GM12878 (cell line): ENCODE data around the gene PPARA. TPM values are rescaled to one million over a fixed set of nuclear protein-coding genes. Genes with fewer than 3 reads are reported as not detected.

Source experiments
- ATAC-seq: fragments of 200-7000 bp; cut with Tn5 transposase; 3 replicates; pipeline ENCODE4 v1.9.1; 2020; ENCODE audit warnings: mild to moderate bottlenecking, moderate library complexity
- BruUV-seq: library from RNA; stranded (reverse); fragments of 400-500 nt; replicated peaks from 2 replicates; lab custom pipeline; 2021; lab: Mats Ljungman, UMichigan
- CTCF ChIA-PET: fragments of 300-600 bp; sonication (Branson Sonifier 250); formaldehyde crosslinking; extraction: SDS; loops from one replicate; lab custom pipeline; 2021; ENCODE audit warnings: inconsistent platforms; lab: Yijun Ruan, JAX
- POLR2A ChIA-PET: fragments of 350-600 bp; formaldehyde crosslinking; extraction: SDS; loops from one replicate; lab custom pipeline; 2021; ENCODE audit warnings: inconsistent platforms; lab: Charles Lee
- RAD21 ChIA-PET: fragments of 300-600 bp; sonication (Branson Sonifier 250); formaldehyde crosslinking; loops from one replicate; lab custom pipeline; 2023; ENCODE audit warnings: antibody characterized with exemption; ENCODE audit not compliant: unreplicated experiment; lab: Charles Lee
- SMC1A ChIA-PET: fragments of 300-600 bp; sonication (Branson Sonifier 250); formaldehyde crosslinking; loops from one replicate; lab custom pipeline; 2023; ENCODE audit not compliant: unreplicated experiment, uncharacterized antibody; lab: Charles Lee
- DNase-seq: peaks from one replicate; pipeline ENCODE4 v3.0.0-alpha.2; 2011; ENCODE audit warnings: low read depth, low spot score
- FAIRE-seq: peaks from 3 replicates; lab custom pipeline; 2011; peaks lifted over from hg19 to GRCh38; lab: Jason Lieb, UNC
- H2AFZ ChIP-seq: 2 replicates; pipeline ENCODE4 v1.6.0; 2011; ENCODE audit warnings: low read depth, low read length, control low read depth; ENCODE audit not compliant: control insufficient read depth
- H3K27ac ChIP-seq: 2 replicates; pipeline ENCODE4 v1.5.1; 2011; ENCODE audit warnings: control low read depth; ENCODE audit not compliant: control insufficient read depth, insufficient read depth
- H3K27me3 ChIP-seq, 2 experiments: replicated peaks in 1 of 2; 2 replicates each; pipeline versions ENCODE4 v1.6.0 to v1.6.1; 2011; ENCODE audit warnings: low read length in 1 of 2; ENCODE audit not compliant: control insufficient read depth in 2 of 2, insufficient read depth in 2 of 2
- H3K36me3 ChIP-seq, 2 experiments: 2 replicates each; pipeline ENCODE4 v1.5.1; 2011; ENCODE audit warnings: low read length in 1 of 2; ENCODE audit not compliant: control insufficient read depth in 2 of 2, insufficient read depth in 2 of 2
- H3K4me1 ChIP-seq: 2 replicates; pipeline ENCODE4 v1.6.1; 2011; ENCODE audit warnings: mild to moderate bottlenecking, low read length, moderate library complexity, mixed read lengths; ENCODE audit not compliant: control insufficient read depth, insufficient read depth
- H3K4me2 ChIP-seq: 2 replicates; pipeline ENCODE4 v1.6.0; 2011; ENCODE audit warnings: control low read depth; ENCODE audit not compliant: control insufficient read depth, insufficient read depth
- H3K4me3 ChIP-seq: fragments of 200-600 bp; sonication (generic); 2 replicates; pipeline ENCODE4 v1.5.1; 2016
- H3K79me2 ChIP-seq: 2 replicates; pipeline ENCODE4 v1.6.0; 2011; ENCODE audit warnings: low read length; ENCODE audit not compliant: control insufficient read depth, insufficient read depth
- H3K9ac ChIP-seq: 2 replicates; pipeline ENCODE4 v1.8.0; 2011; ENCODE audit warnings: low read length, control low read depth, mixed read lengths; ENCODE audit not compliant: control insufficient read depth, insufficient read depth
- H3K9me3 ChIP-seq: replicated peaks from 3 replicates; pipeline ENCODE4 v1.5.1; 2011; ENCODE audit warnings: mild to moderate bottlenecking, low read length; ENCODE audit not compliant: control insufficient read depth, insufficient read depth
- H4K20me1 ChIP-seq: 2 replicates; pipeline ENCODE4 v1.6.0; 2011; ENCODE audit not compliant: control insufficient read depth, insufficient read depth
- BCL11A ChIP-seq: IDR thresholded peaks from 2 replicates; pipeline ENCODE4 v1.6.1; 2011; ENCODE audit warnings: low read depth, low read length
- JUNB ChIP-seq: IDR thresholded peaks from 2 replicates; pipeline ENCODE4 v1.6.1; 2016; ENCODE audit warnings: antibody characterized with exemption, mild to moderate bottlenecking
- POLR2A ChIP-seq: IDR thresholded peaks from 2 replicates; pipeline ENCODE4 v1.6.1; 2011; ENCODE audit warnings: low read depth, mild to moderate bottlenecking, low read length
- POLR2AphosphoS5 ChIP-seq: IDR thresholded peaks from 2 replicates; pipeline ENCODE4 v1.6.1; 2011; ENCODE audit warnings: mild to moderate bottlenecking, low read length, inconsistent platforms
- USF1 ChIP-seq: IDR thresholded peaks from 2 replicates; pipeline ENCODE4 v1.6.1; 2011; ENCODE audit warnings: borderline replicate concordance, low read depth, mild to moderate bottlenecking, moderate library complexity, mixed read lengths, low read length; ENCODE audit not compliant: insufficient read depth; ENCODE audit errors: extremely low read length
- WRNIP1 ChIP-seq: IDR thresholded peaks from 2 replicates; pipeline ENCODE4 v1.6.1; 2011; ENCODE audit warnings: low read depth, low read length, improper control_type of control experiment, borderline replicate concordance
- YY1 ChIP-seq: IDR thresholded peaks from 2 replicates; pipeline ENCODE4 v1.6.1; 2011; ENCODE audit warnings: low read depth, mild to moderate bottlenecking, low read length
- ZNF274 ChIP-seq: IDR thresholded peaks from one replicate; pipeline ENCODE4 v1.8.0; 2011; ENCODE audit not compliant: insufficient read length, insufficient read depth
- WGBS: methylation state at CpG from one replicate; pipeline ENCODE4 v1.1.6; 2016; ENCODE audit warnings: low lambda C conversion rate; ENCODE audit not compliant: insufficient replicate concordance, insufficient coverage; ENCODE audit errors: missing lambda C conversion rate; 5-methylcytosine and 5-hydroxymethylcytosine counted together
- in situ Hi-C: fragments of 300-500 bp; cut with MboI; formaldehyde crosslinking; loops from 9 replicates; pipeline ENCODE4 v1.14.3; 2018; ENCODE audit warnings: mixed read lengths
- intact Hi-C: fragments of 100-400 bp; cut with micrococcal nuclease; formaldehyde crosslinking; loops from one replicate; pipeline ENCODE4 v1.14.2; 2022; ENCODE audit not compliant: unreplicated experiment
- polyA plus RNA-seq, 11 experiments: library from polyadenylated mRNA; depleted of rRNA in 4 of 11; unstranded in 6 of 11; stranded (reverse) in 5 of 11; fragments of >200 nt; fragmentation: Nextera tagmentation in 4 of 11; fragmentation: Illumina TruSeq in 1 of 11; extraction: Ambion mirVana in 4 of 11; extraction: Trizol in 1 of 11; gene quantifications; 1 replicate in 1 of 11; 2 replicates in 10 of 11; pipeline versions ENCODE4 v1.2.1 to v1.2.3, GENCODE V29; 2011 to 2016; ENCODE audit warnings: inconsistent platforms in 2 of 11, missing spikeins in 2 of 11, low read depth in 1 of 11
- total RNA-seq, 4 experiments: library from RNA; depleted of rRNA in 3 of 4; stranded (reverse); fragments of >200 nt in 3 of 4; fragmentation: Illumina TruSeq in 1 of 4; extraction: Trizol in 1 of 4; gene quantifications; 2 replicates each; pipeline versions ENCODE4 v1.2.1 to v1.2.3, GENCODE V29; 2013 to 2021

PPARA gene
- total and polyA plus RNA-seq, 10 of the 15 experiments (the other 5 are each of a cell fraction or from before 2014, with no cell fraction given): 0.72 to 10.4 (median 4.6) TPM

GRCh38 chr22:46104170-46104880, 46.0 kb upstream of the PPARA start:
- Histone ChIP-seq H2AFZ (no peak overlapping the region), H3K79me2 (no peaks in the 10 kb centered on the region), H3K4me3 (no peak overlapping the region), H3K4me1 (no peaks in the 10 kb centered on the region), H3K36me3 (no peaks in the 10 kb centered on the region), H3K27me3 (no peaks in the 10 kb centered on the region), H3K9me3 (no peaks in the 10 kb centered on the region), H4K20me1 (no peaks in the 10 kb centered on the region), H3K9ac (no peak overlapping the region), H3K4me2 (no peak overlapping the region), H3K27ac (no peak overlapping the region)
- FAIRE-seq: no peak
- POLR2A ChIA-PET: no interaction called here
- 97% methylated on average over 37 of the region's 40 CpGs for WGBS
- BruUV-seq: no TSS peak
- no peak for ATAC-seq
- intact Hi-C loops: no loop called here
- CTCF ChIA-PET: no interaction called here
- RAD21 ChIA-PET: no interaction called here
- DNase-seq: no peak
- in situ Hi-C loops: no loop called here
- SMC1A ChIA-PET: no interaction called here
- no peak for TF ChIP-seq USF1
- TF ChIP-seq ZNF274: no peak
- no peak for TF ChIP-seq JUNB
- TF ChIP-seq WRNIP1: no peak
- no peak for TF ChIP-seq POLR2A
- no peak for TF ChIP-seq BCL11A
- peak; percentile 81 for TF ChIP-seq YY1
- TF ChIP-seq POLR2AphosphoS5: no peak
- TF ChIP-seq, all 136 proteins: peak for 1
